ENCODE data around the gene CYP4F12.

The CYP4F12 gene

GRCh38 chr19:15714638-15715037 is 41.8 kb downstream of the CYP4F12 start:
- DNase-seq, result no peak

GRCh38 chr19:15715642-15716041 is 42.8 kb downstream of the CYP4F12 start:
- no peak for DNase-seq

DNA sequence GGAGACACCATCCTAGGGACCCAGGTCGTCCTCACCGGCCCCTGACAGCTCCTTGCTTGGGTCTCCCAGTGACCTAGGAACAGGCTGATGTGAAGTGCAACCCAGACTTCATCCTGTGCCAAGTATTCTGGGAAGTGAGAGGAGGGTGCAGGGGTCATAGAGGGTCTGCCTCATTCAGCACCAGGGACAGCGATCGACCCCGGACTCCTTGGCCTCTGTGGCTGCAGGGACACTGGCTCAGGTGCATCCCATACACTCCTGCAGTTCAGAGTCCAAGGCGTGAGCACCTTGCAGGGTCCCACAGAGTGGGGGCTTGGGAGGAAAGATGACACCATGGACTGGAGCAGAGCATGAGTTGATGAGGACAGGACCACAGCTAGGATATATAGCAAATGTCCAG is 44.9 kb downstream of the CYP4F12 start:
- no peak for DNase-seq

GRCh38 chr19:15721268-15721667 is 48.4 kb downstream of the CYP4F12 start:
- no peak for DNase-seq

DNA sequence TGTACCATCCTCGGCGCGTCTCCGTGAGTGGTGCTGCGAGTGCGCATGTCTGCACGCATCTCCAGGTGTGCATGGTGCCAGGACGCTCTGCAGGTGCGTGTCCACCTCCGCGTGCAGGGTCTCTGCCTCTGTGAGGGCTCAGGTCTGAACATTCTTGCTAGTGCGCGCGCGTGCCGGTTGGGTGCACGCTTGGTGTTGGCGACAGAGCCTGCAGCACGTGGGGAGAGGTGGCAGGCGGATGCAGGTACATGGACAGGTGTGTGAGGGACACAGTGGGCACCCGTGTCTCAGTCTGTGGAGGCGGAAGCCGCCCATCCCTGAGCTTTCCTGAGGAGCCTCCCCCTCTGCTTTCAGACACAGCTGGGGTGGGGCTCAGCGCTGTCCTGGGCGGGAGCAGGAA is 50.1 kb downstream of the CYP4F12 start:
- no peak for DNase-seq

DNA sequence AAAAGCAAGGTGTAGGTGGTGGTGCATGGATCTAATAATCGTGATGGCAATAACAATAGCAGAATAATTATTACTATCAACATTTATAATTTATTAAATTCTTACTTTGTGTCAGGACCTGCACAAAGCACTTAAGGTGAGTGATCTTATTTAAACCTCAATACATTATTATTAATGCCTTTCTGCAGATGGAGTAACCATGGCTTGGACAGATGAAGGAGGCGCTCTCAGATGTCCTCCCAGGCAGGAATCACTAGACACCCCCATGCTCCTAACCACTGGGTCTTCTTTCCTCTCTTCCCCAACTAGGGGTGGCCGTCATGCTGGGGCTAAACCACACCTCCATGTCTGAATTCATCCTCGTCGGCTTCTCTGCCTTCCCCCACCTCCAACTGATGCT is 54.8 kb downstream of the CYP4F12 start, which contains the start of gene OR10H2:
Gene OR10H2, plus strand, starts transcription at position 301 of the 400 bp plus-strand sequence. Its CDS starts 20 bp downstream, at position 321.
- no peak for DNase-seq

GRCh38 chr19:15730538-15730937 is 57.7 kb downstream of the CYP4F12 start:
- no peak for DNase-seq

DNA sequence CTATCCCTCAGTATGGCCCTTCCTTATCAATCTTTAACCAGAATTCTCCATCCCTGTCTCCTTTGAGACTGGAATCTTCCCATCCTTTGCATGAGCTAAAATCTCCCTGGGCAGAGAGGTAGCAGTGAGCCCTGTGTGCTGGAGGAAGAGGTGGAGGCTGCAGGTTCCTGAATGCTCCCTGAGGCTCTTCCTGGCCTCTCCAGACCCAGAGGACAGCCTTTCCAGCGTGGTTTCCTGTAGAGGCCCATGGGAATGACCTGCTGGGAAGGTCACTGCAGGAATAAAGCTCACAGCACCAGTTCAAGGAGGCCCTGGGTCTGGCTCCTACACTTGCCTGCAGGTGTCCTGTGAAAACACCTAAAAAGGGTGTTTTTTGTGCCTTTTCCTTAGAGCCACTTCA is 59.5 kb downstream of the CYP4F12 start:
- DNase-seq, result no peak

DNA sequence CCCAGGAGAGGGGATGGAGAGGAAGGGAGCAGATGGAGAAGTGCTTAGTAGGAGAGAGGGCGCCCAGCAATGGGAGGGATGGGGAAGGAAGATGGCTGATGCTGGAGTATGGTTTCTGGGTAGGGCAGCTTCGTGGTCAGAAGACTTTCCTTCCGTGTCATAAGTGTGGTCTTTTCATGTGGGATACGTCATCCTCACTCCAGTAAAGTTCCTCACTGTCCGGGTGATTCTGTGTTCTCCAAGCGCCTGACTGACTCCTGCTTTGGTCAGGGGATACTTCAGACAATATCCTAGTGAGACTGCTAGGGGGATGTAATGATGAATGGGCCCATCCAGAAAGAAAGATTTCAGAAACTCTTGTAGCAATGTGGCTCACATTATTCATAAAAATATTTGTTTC is 61.0 kb downstream of the CYP4F12 start:
- no peak for DNase-seq

- no peak for DNase-seq
These were observed 64.8 kb downstream of the CYP4F12 start, which contains the start of gene OR10H3 for GRCh38 chr19:15737722-15738121. TSS of gene OR10H3 (plus strand) at chr19:15737985. CDS start at chr19:15741393, 3,408 bp downstream.

DNA sequence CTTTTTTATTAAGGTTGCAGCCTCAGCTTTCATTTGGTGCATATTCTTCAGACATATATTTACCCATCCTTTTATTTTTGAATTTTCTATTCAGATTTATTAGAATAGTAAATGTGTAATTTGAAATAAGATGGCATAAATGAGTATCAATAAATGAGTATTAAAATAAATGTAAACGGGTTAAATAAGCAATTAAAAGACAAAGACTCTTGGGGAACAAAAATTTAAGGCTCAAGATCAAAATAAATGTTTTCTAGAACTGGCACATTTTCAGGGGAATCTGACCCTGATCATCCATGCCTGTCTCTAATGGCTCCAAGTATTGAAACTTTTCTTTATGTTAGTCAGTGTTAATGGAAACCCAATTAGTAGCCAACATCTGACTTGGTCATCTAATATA is 67.9 kb downstream of the CYP4F12 start:
- DNase-seq, result no peak

All from hypothalamus (tissue), 51 donors.